ENCODE results near the gene GPR141.

GPR141 gene

DNA sequence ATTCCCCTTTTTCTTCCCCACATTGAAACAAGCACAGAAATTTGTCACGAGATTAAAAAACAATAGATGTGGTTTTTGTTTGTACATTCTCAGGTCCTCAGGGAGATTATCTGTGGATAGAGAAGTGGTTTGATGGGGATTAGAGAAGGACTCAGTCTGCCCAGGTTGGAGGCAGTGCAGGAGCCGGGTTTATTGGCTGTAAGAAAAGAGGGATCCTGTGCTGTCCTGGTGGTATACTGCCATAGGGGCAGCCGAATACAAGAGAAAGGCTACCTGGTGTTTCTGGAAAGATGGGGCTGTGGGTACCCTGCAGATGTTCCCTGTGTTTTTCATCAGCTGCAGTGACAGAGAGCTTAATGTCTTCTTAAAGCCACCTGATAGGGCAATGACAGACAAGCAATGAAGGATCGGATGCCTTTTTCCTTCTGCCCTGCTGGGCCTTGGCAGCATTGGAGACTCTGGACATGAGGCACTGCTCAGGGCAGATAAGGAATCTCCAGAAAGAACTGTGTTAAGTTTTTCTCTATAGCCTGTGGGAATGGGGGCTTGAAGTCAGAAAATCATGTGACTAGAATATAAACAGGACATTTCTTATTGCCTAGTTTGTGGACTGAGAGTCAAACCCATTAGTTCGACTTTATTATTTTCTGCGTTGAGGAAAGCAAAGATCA, 18.1 kb upstream of the GPR141 start:
- TF ChIP-seq POLR2AphosphoS5 (IDR thresholded peaks at IDR 0.05; ENCODE audit: low read depth, low read length): no peak
- TF ChIP-seq TAF1 (IDR thresholded peaks at IDR 0.05; ENCODE audit: borderline replicate concordance, low read depth, low read length): no peak
- no peak for TF ChIP-seq POLR2A (IDR thresholded peaks at IDR 0.05; ENCODE audit: low read depth, low read length)
- DNase-seq (ENCODE audit: insufficient read length) (no peak), FAIRE-seq (no peak)

DNA sequence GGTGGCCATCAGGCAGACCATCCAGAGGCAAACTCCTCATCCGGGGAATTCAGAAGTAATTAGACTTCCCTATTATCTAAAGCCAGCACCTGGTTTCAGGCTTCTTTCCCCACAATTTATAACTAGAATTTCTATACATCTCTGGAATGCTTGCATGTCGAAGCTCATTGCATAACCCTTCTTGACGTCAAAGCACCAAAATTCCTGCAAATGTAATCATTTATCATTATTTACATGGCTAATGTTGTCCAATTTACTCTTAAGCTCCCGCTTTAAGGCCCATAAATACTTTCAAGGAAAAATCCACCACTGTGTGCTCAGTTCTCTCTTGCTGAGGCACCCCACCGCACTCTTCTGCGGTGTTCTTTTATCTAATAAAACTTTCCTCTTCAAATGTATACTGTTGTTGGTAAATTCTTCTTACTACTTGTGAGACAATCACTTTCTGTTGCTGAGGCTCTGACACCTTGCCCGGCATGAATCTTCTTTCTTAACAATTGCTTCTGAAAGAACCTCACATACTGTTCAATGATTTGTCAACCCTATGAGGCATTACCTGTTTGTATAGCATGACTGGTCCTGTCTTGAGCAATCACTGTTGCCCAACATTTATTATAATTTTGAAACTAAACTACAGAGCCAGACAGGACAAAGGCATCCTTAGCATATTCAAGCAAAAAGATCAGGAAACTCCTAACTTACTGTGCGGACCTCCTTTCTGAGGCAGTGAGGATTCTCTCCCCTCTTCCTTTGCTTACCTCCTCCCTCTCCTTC, 17.4 kb upstream of the GPR141 start:
- DNase-seq (ENCODE audit: insufficient read length): no peak
- TF ChIP-seq POLR2A (IDR thresholded peaks at IDR 0.05; ENCODE audit: low read depth, low read length) (no peak), TAF1 (IDR thresholded peaks at IDR 0.05; ENCODE audit: borderline replicate concordance, low read depth, low read length) (no peak), POLR2AphosphoS5 (IDR thresholded peaks at IDR 0.05; ENCODE audit: low read depth, low read length) (no peak)
- FAIRE-seq: no peak

DNA sequence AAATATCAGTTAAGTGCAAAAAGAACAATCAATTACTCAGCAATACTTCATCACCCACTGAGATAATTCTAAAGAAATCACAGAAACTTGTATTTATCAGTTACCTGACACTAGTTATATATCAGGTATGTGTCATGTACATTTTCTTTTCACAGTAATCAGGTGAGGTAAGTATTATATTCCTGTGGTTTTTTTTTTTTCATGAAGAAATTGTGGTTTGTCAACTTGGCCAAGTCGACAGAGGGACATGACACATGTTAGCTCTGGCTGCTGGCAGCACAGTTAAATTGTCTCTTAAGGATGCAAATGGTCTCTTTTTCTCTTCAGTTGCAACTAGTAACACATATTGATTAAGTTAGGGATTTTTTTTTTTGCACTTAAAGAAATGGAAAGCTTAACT, 13.7 kb upstream of the GPR141 start:
- FAIRE-seq: no peak
- DNase-seq (ENCODE audit: insufficient read length): no peak
- TF ChIP-seq POLR2AphosphoS5 (IDR thresholded peaks at IDR 0.05; ENCODE audit: low read depth, low read length) (no peak), POLR2A (IDR thresholded peaks at IDR 0.05; ENCODE audit: low read depth, low read length) (no peak), TAF1 (IDR thresholded peaks at IDR 0.05; ENCODE audit: borderline replicate concordance, low read depth, low read length) (no peak)

DNA sequence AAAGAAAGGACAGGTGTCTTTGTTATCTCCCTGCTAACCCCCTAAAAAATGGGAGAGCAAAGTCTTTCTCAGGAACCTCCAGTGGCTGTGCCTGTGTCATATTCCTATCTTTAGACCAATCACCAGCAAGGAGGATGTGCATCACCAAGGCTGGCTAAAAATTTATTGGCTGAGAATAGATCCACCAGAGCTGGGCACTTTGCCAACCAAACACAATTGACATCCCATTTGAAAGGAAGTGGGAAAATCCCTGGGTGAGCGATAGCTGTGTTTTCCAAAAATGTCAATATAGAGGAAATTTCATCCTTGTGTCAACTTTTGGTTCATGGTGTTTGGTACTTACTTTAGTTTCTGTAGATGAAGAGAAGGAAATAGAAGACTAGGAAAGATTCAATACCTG, 13.1 kb upstream of the GPR141 start:
- TF ChIP-seq POLR2A (IDR thresholded peaks at IDR 0.05; ENCODE audit: low read depth, low read length): no peak
- no peak for TF ChIP-seq POLR2AphosphoS5 (IDR thresholded peaks at IDR 0.05; ENCODE audit: low read depth, low read length)
- TF ChIP-seq TAF1 (IDR thresholded peaks at IDR 0.05; ENCODE audit: borderline replicate concordance, low read depth, low read length): no peak
- DNase-seq (ENCODE audit: insufficient read length) (no peak), FAIRE-seq (no peak)

GRCh38 chr7:37671876-37672275, 11.7 kb upstream of the GPR141 start:
- DNase-seq (ENCODE audit: insufficient read length): no peak
- TF ChIP-seq TAF1 (IDR thresholded peaks at IDR 0.05; ENCODE audit: borderline replicate concordance, low read depth, low read length) (no peak), POLR2A (IDR thresholded peaks at IDR 0.05; ENCODE audit: low read depth, low read length) (no peak), POLR2AphosphoS5 (IDR thresholded peaks at IDR 0.05; ENCODE audit: low read depth, low read length) (no peak)
- no peak for FAIRE-seq

DNA sequence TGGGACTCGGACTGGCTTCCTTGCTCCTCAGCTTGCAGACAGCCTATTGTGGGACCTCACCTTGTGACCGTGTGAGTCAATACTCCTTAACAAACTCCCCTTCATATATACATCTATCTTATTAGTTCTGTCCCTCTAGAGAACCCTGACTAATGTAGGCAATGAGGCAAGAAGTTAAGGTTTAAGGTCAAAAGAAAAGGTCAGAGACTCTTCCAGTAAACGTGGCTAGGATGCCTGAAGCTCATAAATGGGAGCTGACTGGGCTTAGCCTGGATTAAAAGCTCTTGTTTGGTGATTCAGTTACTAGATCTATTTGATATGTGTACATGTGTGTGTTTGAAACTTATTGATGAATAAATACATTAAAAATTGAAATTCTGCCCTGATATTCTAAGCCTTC, 10.6 kb upstream of the GPR141 start:
- DNase-seq (ENCODE audit: insufficient read length) (no peak), FAIRE-seq (no peak)
- no peak for TF ChIP-seq POLR2A (IDR thresholded peaks at IDR 0.05; ENCODE audit: low read depth, low read length)
- no peak for TF ChIP-seq POLR2AphosphoS5 (IDR thresholded peaks at IDR 0.05; ENCODE audit: low read depth, low read length)
- no peak for TF ChIP-seq TAF1 (IDR thresholded peaks at IDR 0.05; ENCODE audit: borderline replicate concordance, low read depth, low read length)

DNA sequence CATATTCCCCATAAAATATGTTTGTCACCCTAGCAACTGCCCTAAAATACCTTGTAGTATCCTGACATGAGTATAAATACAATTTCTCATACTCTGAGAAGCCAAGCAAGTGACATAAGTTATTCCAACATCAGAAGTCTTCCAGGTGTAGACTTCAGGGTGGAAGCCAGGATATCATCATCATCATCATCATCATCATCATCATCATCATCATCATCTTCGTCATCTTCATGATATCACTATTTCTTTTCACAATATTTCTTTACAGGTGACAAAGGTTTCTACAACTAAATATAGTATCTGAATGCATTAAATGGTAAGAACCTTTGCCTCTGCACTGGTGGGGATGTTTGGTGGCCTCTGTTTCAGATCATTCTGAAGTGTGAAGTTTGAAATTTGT, 10.0 kb upstream of the GPR141 start:
- FAIRE-seq (no peak), DNase-seq (ENCODE audit: insufficient read length) (no peak)
- no peak for TF ChIP-seq POLR2AphosphoS5 (IDR thresholded peaks at IDR 0.05; ENCODE audit: low read depth, low read length)
- no peak for TF ChIP-seq TAF1 (IDR thresholded peaks at IDR 0.05; ENCODE audit: borderline replicate concordance, low read depth, low read length)
- no peak for TF ChIP-seq POLR2A (IDR thresholded peaks at IDR 0.05; ENCODE audit: low read depth, low read length)

DNA sequence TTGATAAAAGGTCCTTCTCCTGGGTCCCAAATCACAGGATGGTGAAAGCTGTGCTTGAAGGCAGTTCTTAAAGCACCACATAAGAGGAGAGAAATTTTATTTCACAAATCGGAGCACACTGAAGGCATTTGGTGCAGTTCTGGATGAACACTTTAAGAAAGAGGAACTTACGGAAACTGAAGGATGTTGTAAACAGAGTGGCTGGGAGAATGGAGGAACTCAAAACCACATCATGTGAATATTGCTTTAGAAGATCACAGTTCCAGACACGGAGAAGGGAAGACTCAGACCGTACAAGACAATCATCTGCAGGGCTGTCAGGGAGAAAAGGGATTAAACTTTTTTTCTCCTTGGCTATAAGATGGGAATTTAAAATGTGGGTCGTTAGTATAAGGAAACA, 9.0 kb upstream of the GPR141 start:
- FAIRE-seq (peak; percentile 50), DNase-seq (ENCODE audit: insufficient read length) (no peak)

GRCh38 chr7:37675749-37676148, 7.8 kb upstream of the GPR141 start:
- FAIRE-seq (no peak), DNase-seq (ENCODE audit: insufficient read length) (no peak)
- no peak for TF ChIP-seq TAF1 (IDR thresholded peaks at IDR 0.05; ENCODE audit: borderline replicate concordance, low read depth, low read length)
- no peak for TF ChIP-seq POLR2A (IDR thresholded peaks at IDR 0.05; ENCODE audit: low read depth, low read length)
- no peak for TF ChIP-seq POLR2AphosphoS5 (IDR thresholded peaks at IDR 0.05; ENCODE audit: low read depth, low read length)

More for the DNA sequence above, 9.0 kb upstream of the GPR141 start:
- TF ChIP-seq TAF1 (IDR thresholded peaks at IDR 0.05; ENCODE audit: borderline replicate concordance, low read depth, low read length): no peak
- TF ChIP-seq POLR2A (IDR thresholded peaks at IDR 0.05; ENCODE audit: low read depth, low read length): no peak
- no peak for TF ChIP-seq POLR2AphosphoS5 (IDR thresholded peaks at IDR 0.05; ENCODE audit: low read depth, low read length)

DNA sequence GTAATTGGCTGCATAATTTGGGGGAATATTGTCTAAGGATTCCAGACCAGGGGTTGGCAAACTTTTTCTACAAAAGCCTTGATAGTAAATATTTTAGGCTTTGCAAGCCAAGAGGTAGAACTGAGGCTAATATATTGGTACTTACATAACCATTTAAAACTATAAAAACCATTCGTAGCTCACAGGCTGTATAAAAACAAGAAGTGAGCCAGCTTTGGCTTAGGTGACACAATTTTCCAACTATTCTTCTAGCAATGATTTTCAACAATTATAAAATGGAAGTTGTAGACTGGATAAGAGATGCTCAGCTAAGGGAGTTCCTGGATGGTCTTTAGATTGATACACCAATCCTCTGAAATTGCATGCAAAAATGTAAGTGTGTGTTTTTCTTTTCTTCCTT, 1.4 kb downstream of the GPR141 start:
- no peak for TF ChIP-seq TAF1 (IDR thresholded peaks at IDR 0.05; ENCODE audit: borderline replicate concordance, low read depth, low read length)
- TF ChIP-seq POLR2A (IDR thresholded peaks at IDR 0.05; ENCODE audit: low read depth, low read length): no peak
- TF ChIP-seq POLR2AphosphoS5 (IDR thresholded peaks at IDR 0.05; ENCODE audit: low read depth, low read length): no peak
- DNase-seq (ENCODE audit: insufficient read length): no peak
- peak; percentile 14 for FAIRE-seq

GRCh38 chr7:37686556-37687345, 3.2 kb downstream of the GPR141 start:
- no peak for TF ChIP-seq POLR2A (IDR thresholded peaks at IDR 0.05; ENCODE audit: low read depth, low read length)
- TF ChIP-seq POLR2AphosphoS5 (IDR thresholded peaks at IDR 0.05; ENCODE audit: low read depth, low read length): no peak
- TF ChIP-seq TAF1 (IDR thresholded peaks at IDR 0.05; ENCODE audit: borderline replicate concordance, low read depth, low read length): no peak
- no peak for DNase-seq (ENCODE audit: insufficient read length)
- no peak for FAIRE-seq
